Fibroblast of lung (primary cell): ENCODE results near the gene AMOTL1. TPM values are rescaled to one million over a fixed set of nuclear protein-coding genes. Genes with fewer than 3 reads are reported as not detected.

Experiments
- DNase-seq, 2 donors: peaks; one replicate each; pipeline versions ENCODE4 v3.0.0 to v3.0.0-alpha.2; 2010; ENCODE audit warnings: low read depth in 2 of 2
- H2AFZ ChIP-seq: 2 replicates; pipeline ENCODE4 v1.5.1; 2012; ENCODE audit warnings: low read length, control low read depth, inconsistent platforms
- H3K27ac ChIP-seq: 2 replicates; pipeline ENCODE4 v1.5.1; 2011; ENCODE audit warnings: low read length, control low read depth; ENCODE audit not compliant: insufficient read depth
- H3K27me3 ChIP-seq: 2 replicates; pipeline ENCODE4 v1.5.1; 2011; ENCODE audit warnings: mild to moderate bottlenecking, low read length; ENCODE audit not compliant: control insufficient read depth, insufficient read depth
- H3K36me3 ChIP-seq: 2 replicates; pipeline ENCODE4 v1.5.1; 2011; ENCODE audit warnings: low read length; ENCODE audit not compliant: control insufficient read depth, insufficient read depth
- H3K4me1 ChIP-seq: 2 replicates; pipeline ENCODE4 v1.5.1; 2011; ENCODE audit warnings: low read length; ENCODE audit not compliant: control insufficient read depth, insufficient read depth; ENCODE audit errors: extremely low read depth
- H3K4me2 ChIP-seq: 2 replicates; pipeline ENCODE4 v1.5.1; 2011; ENCODE audit warnings: low read length, control low read depth; ENCODE audit not compliant: insufficient read depth; ENCODE audit errors: extremely low read depth
- H3K4me3 ChIP-seq, 4 experiments: fragments of 200-600 bp in 1 of 4; sonication (generic) in 1 of 4; replicated peaks in 1 of 4; 2 replicates each; pipeline ENCODE4 v1.5.1; 2011 to 2016; ENCODE audit warnings: low read length in 4 of 4, low read depth in 3 of 4, mild to moderate bottlenecking in 3 of 4, control low read depth in 2 of 4, inconsistent platforms in 1 of 4, mixed read lengths in 1 of 4; ENCODE audit not compliant: insufficient read depth in 1 of 4; ENCODE audit errors: control extremely low read depth in 1 of 4
- H3K79me2 ChIP-seq: 2 replicates; pipeline ENCODE4 v1.5.1; 2012; ENCODE audit warnings: mild to moderate bottlenecking, low read length, inconsistent platforms; ENCODE audit not compliant: control insufficient read depth, insufficient read depth
- H3K9ac ChIP-seq: 2 replicates; pipeline ENCODE4 v1.5.1; 2011; ENCODE audit warnings: mild to moderate bottlenecking, low read length, control low read depth; ENCODE audit not compliant: insufficient read depth
- H3K9me3 ChIP-seq: 2 replicates; pipeline ENCODE4 v1.5.1; 2012; ENCODE audit warnings: low read depth, low read length; ENCODE audit not compliant: control insufficient read depth, insufficient read depth
- H4K20me1 ChIP-seq: 2 replicates; pipeline ENCODE4 v1.5.1; 2011; ENCODE audit warnings: low read length; ENCODE audit not compliant: control insufficient read depth, insufficient read depth; ENCODE audit errors: extremely low read depth
- CTCF ChIP-seq, 2 donors: IDR thresholded peaks in 1 of 2; conservative IDR thresholded peaks in 1 of 2; 1 replicate in 1 of 2; 2 replicates in 1 of 2; pipeline ENCODE4 v1.5.1; 2011 to 2012; ENCODE audit warnings: low read length in 2 of 2, control low read depth in 1 of 2, inconsistent platforms in 1 of 2, low read depth in 1 of 2, mild to moderate bottlenecking in 1 of 2
- EZH2 ChIP-seq: IDR thresholded peaks from 2 replicates; pipeline ENCODE4 v1.5.1; 2012; ENCODE audit warnings: low read length, control low read depth, mild to moderate bottlenecking; ENCODE audit errors: missing control alignments
- polyA plus RNA-seq, 2 donors: library from polyadenylated mRNA; depleted of rRNA in 1 of 2; stranded (reverse) in 1 of 2; unstranded in 1 of 2; fragments of >200 nt; gene quantifications; 2 replicates each; pipeline ENCODE4 v1.2.1, GENCODE V29; 2011 to 2012; ENCODE audit warnings: missing spikeins in 1 of 2
- total RNA-seq: library from RNA; depleted of rRNA; stranded (reverse); fragments of >200 nt; gene quantifications from 2 replicates; pipeline ENCODE4 v1.2.1, GENCODE V29; 2014

Gene AMOTL1
- total and polyA plus RNA-seq, 2 donors (not counting 1 experiment from before 2014, with no cell fraction given), result 38.0 to 63.7 TPM

GRCh38 chr11:94832604-94833235, 64.6 kb downstream of the AMOTL1 start:
- DNase-seq, result no peak
- Histone ChIP-seq H3K27me3 (no peaks in the 10 kb centered on the region), H3K4me2 (no peak overlapping the region), H4K20me1 (no peaks in the 10 kb centered on the region), H3K4me3 (no peak overlapping the region), H3K36me3 (peaks cover 7% of the 10 kb centered on the region), H2AFZ (no peak overlapping the region), H3K9me3 (no peaks in the 10 kb centered on the region), H3K79me2 (no peaks in the 10 kb centered on the region), H3K9ac (no peak overlapping the region), H3K27ac (no peak overlapping the region), H3K4me1 (peaks cover 12% of the 10 kb centered on the region)
- TF ChIP-seq CTCF (conservative IDR thresholded peaks at IDR 0.05 in 1 of 2, IDR thresholded peaks at IDR 0.05 in 1 of 2; ENCODE audit: low read depth in 1 of 2, low read length in 2 of 2) (no peak), EZH2 (no peak)

DNA sequence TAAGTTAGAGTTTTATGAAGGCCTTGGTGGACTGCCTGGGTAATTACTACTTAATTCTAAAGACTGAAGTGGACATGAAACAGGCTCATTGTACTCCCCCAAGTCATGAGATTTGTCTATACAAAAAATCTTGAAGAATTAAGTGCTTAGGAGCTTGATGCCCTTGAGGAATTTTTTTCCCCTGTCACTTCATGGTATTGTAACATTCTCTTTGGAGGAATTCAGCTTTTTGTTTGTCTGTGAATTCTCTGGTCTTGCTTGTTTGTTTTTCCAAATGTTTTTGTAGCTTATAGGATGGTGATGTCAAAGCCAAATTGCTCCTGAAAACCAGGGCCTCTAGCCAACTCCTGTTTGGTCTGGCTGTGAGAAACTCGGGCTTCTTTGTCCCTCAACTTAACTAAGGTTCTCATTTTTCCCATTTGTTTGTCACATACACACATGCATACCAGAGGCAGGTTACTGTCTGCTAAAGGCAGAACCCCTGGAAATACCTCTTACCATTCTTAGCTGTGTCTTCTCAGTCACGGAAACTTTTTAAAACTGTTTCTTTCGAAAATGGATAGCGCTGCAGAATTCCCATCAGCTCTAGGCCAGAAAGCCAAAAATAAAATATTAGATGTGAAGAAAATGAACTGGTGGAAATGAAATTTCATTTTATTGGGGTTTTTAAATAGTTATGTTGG, 66.9 kb downstream of the AMOTL1 start:
- peak overlapping the region; percentile 64 for H3K4me2 ChIP-seq
- peak overlapping the region; percentile 7 for H3K27ac ChIP-seq
- peaks cover 6% of the 10 kb centered on the region for H3K36me3 ChIP-seq
- peaks cover 12% of the 10 kb centered on the region for H3K4me1 ChIP-seq
- H3K9ac ChIP-seq, result no peak overlapping the region
- no peak for TF ChIP-seq CTCF (conservative IDR thresholded peaks at IDR 0.05 in 1 of 2, IDR thresholded peaks at IDR 0.05 in 1 of 2; ENCODE audit: low read depth in 1 of 2, low read length in 2 of 2)
- no peak for TF ChIP-seq EZH2
- DNase-seq, result peak; percentile 16 to 59
- no peaks in the 10 kb centered on the region for H3K27me3 ChIP-seq
- H3K4me3 ChIP-seq, result no peak overlapping the region
- H4K20me1 ChIP-seq, result no peaks in the 10 kb centered on the region
- H3K9me3 ChIP-seq, result no peaks in the 10 kb centered on the region
- no peaks in the 10 kb centered on the region for H3K79me2 ChIP-seq
- H2AFZ ChIP-seq, result no peak overlapping the region

DNA sequence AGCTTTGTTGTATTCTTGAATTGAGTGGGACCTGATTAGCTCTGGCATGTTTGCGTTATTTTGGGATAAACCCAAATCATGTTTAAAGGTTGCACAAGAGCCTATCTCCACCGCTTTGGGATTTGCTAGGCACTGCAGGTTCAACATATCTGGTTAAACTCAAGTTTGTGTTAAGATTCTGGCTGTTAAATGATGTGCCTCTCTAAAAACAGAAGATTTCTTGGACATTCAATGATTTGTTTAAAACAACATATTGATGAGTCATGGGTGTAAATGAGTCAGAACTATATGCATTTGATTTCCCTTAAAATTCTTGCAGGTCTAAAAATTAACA, 67.4 kb downstream of the AMOTL1 start:
- Histone ChIP-seq H3K9ac (no peak overlapping the region), H3K9me3 (no peaks in the 10 kb centered on the region), H3K4me3 (no peak overlapping the region), H3K36me3 (peaks cover 4% of the 10 kb centered on the region), H3K27me3 (no peaks in the 10 kb centered on the region), H3K4me2 (no peak overlapping the region), H3K79me2 (no peaks in the 10 kb centered on the region), H3K4me1 (peaks cover 12% of the 10 kb centered on the region), H2AFZ (no peak overlapping the region), H3K27ac (no peak overlapping the region), H4K20me1 (no peaks in the 10 kb centered on the region)
- no peak for TF ChIP-seq EZH2
- no peak for TF ChIP-seq CTCF (conservative IDR thresholded peaks at IDR 0.05 in 1 of 2, IDR thresholded peaks at IDR 0.05 in 1 of 2; ENCODE audit: low read depth in 1 of 2, low read length in 2 of 2)
- DNase-seq, result peak; percentile 43 to 79
